Caco-2 (cell line): ENCODE results near the gene SSTR5. TPM values are rescaled to one million over a fixed set of nuclear protein-coding genes. Genes with fewer than 3 reads are reported as not detected.

Source experiments
- BruUV-seq: library from RNA; stranded (reverse); fragments of 400-500 nt; replicated peaks from 2 replicates; lab custom pipeline; 2021; lab: Mats Ljungman, UMichigan
- CTCF ChIA-PET: fragments of 300-600 bp; sonication (Branson Sonifier 250); formaldehyde crosslinking; loops from one replicate; lab custom pipeline; 2022; ENCODE audit warnings: antibody characterized with exemption; lab: Charles Lee
- POLR2A ChIA-PET: fragments of 300-600 bp; sonication (Branson Sonifier 250); formaldehyde crosslinking; loops from one replicate; lab custom pipeline; 2022; ENCODE audit warnings: antibody characterized with exemption; lab: Charles Lee
- DNase-seq, 2 experiments: peaks; one replicate each; pipeline versions ENCODE4 v3.0.0 to v3.0.0-alpha.2; 2020 to 2022
- H3K27me3 ChIP-seq: replicated peaks from 2 replicates; pipeline ENCODE4 v1.6.0; 2011; ENCODE audit warnings: low read length; ENCODE audit not compliant: control insufficient read depth, insufficient read depth
- H3K36me3 ChIP-seq: 2 replicates; pipeline ENCODE4 v1.5.1; 2011; ENCODE audit warnings: low read length; ENCODE audit not compliant: control insufficient read depth, insufficient read depth
- H3K4me1 ChIP-seq: fragments of 250-450 bp; sonication (Bioruptor Pico); 2 replicates; pipeline ENCODE4 v1.5.1; 2020; ENCODE audit warnings: mild to moderate bottlenecking
- H3K4me3 ChIP-seq: 2 replicates; pipeline ENCODE4 v1.5.1; 2011; ENCODE audit warnings: low read depth, mild to moderate bottlenecking, control low read depth, low read length
- H3K9me3 ChIP-seq: fragments of 250-450 bp; sonication (Bioruptor Pico); 2 replicates; pipeline ENCODE4 v1.5.1; 2020; ENCODE audit warnings: mild to moderate bottlenecking, moderate library complexity
- H3K27ac Mint-ChIP-seq: one replicate; pipeline ENCODE4 v1.8.0; 2022; ENCODE audit warnings: mixed read lengths; ENCODE audit not compliant: unreplicated experiment
- H3K27me3 Mint-ChIP-seq: one replicate; pipeline ENCODE4 v1.8.0; 2022; ENCODE audit warnings: mixed read lengths; ENCODE audit not compliant: insufficient read depth, unreplicated experiment
- H3K36me3 Mint-ChIP-seq: one replicate; pipeline ENCODE4 v1.8.0; 2022; ENCODE audit warnings: mild to moderate bottlenecking, mixed read lengths; ENCODE audit not compliant: insufficient read depth, unreplicated experiment
- H3K4me1 Mint-ChIP-seq: one replicate; pipeline ENCODE4 v1.8.0; 2022; ENCODE audit warnings: low read depth, mixed read lengths; ENCODE audit not compliant: unreplicated experiment
- H3K4me3 Mint-ChIP-seq: one replicate; pipeline ENCODE4 v1.8.0; 2022; ENCODE audit warnings: mild to moderate bottlenecking, moderate library complexity, mixed read lengths; ENCODE audit not compliant: unreplicated experiment
- H3K9me3 Mint-ChIP-seq: one replicate; pipeline ENCODE4 v1.8.0; 2022; ENCODE audit warnings: mixed read lengths; ENCODE audit not compliant: unreplicated experiment
- intact Hi-C: fragments of 100-400 bp; cut with micrococcal nuclease; formaldehyde crosslinking; loops from one replicate; pipeline ENCODE4 v1.10.0; 2022; ENCODE audit not compliant: unreplicated experiment
- total RNA-seq: library from RNA; stranded (reverse); gene quantifications from 2 replicates; pipeline ENCODE4 v1.2.3, GENCODE V29; 2022
- TF ChIP-seq, protein P1 (sequence below), 2 experiments: fragments of 200-600 bp in 1 of 2; IDR thresholded peaks; 1 replicate in 1 of 2; 2 replicates in 1 of 2; pipeline versions ENCODE4 v1.5.1 to v1.8.0; 2011 to 2022; ENCODE audit warnings: antibody characterized with exemption in 1 of 2, control low read depth in 1 of 2, inconsistent platforms in 1 of 2, low read depth in 1 of 2, low read length in 1 of 2, mild to moderate bottlenecking in 1 of 2, moderate library complexity in 1 of 2; ENCODE audit not compliant: insufficient read depth in 1 of 2, severe bottlenecking in 1 of 2, unreplicated experiment in 1 of 2

The SSTR5 gene
- total RNA-seq, 1 experiment from 2014 or later: 0.23 TPM

GRCh38 chr16:1030473-1030901 lies 42.1 kb upstream of the SSTR5 start:
- POLR2A ChIA-PET: interaction anchor here (0.6 kb wide), 1 partner anchor 9 kb away, joined by 5 read pairs; no protein-coding TSS in a partner anchor
- CTCF ChIA-PET: interaction anchor here (0.6 kb wide), 1 partner anchor 295 kb away, joined by 3 read pairs; no protein-coding TSS in a partner anchor

GRCh38 chr16:1031666-1032065 lies 40.9 kb upstream of the SSTR5 start:
- no peaks in the 10 kb centered on the region for H3K9me3 ChIP-seq
- no peaks in the 10 kb centered on the region for H3K27me3 ChIP-seq
- H3K36me3 ChIP-seq: no peaks in the 10 kb centered on the region
- Mint-ChIP-seq H3K4me3 (no peak overlapping the region), H3K27me3 (peaks cover 2% of the 10 kb centered on the region), H3K9me3 (no peaks in the 10 kb centered on the region), H3K4me1 (no peaks in the 10 kb centered on the region), H3K36me3 (no peaks in the 10 kb centered on the region), H3K27ac (no peak overlapping the region)
- TF ChIP-seq, protein P1, sequence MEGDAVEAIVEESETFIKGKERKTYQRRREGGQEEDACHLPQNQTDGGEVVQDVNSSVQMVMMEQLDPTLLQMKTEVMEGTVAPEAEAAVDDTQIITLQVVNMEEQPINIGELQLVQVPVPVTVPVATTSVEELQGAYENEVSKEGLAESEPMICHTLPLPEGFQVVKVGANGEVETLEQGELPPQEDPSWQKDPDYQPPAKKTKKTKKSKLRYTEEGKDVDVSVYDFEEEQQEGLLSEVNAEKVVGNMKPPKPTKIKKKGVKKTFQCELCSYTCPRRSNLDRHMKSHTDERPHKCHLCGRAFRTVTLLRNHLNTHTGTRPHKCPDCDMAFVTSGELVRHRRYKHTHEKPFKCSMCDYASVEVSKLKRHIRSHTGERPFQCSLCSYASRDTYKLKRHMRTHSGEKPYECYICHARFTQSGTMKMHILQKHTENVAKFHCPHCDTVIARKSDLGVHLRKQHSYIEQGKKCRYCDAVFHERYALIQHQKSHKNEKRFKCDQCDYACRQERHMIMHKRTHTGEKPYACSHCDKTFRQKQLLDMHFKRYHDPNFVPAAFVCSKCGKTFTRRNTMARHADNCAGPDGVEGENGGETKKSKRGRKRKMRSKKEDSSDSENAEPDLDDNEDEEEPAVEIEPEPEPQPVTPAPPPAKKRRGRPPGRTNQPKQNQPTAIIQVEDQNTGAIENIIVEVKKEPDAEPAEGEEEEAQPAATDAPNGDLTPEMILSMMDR (IDR thresholded peaks at IDR 0.05; ENCODE audit: insufficient read depth in 1 of 2, low read depth in 1 of 2, low read length in 1 of 2, severe bottlenecking in 1 of 2, unreplicated experiment in 1 of 2): no peak
- ChIA-PET CTCF (no interaction called here), POLR2A (no interaction called here)
- no peak overlapping the region for H3K4me3 ChIP-seq
- no peaks in the 10 kb centered on the region for H3K4me1 ChIP-seq
- DNase-seq: no peak
- intact Hi-C loops: no loop called here
- BruUV-seq: no TSS peak

More at GRCh38 chr16:1030473-1030901, 42.1 kb upstream of the SSTR5 start:
- no peaks in the 10 kb centered on the region for H3K9me3 ChIP-seq
- Mint-ChIP-seq H3K4me1 (no peaks in the 10 kb centered on the region), H3K9me3 (no peaks in the 10 kb centered on the region), H3K36me3 (no peaks in the 10 kb centered on the region), H3K4me3 (no peak overlapping the region), H3K27me3 (peaks cover 7% of the 10 kb centered on the region), H3K27ac (no peak overlapping the region)
- no peak overlapping the region for H3K4me3 ChIP-seq
- H3K27me3 ChIP-seq: no peaks in the 10 kb centered on the region
- H3K36me3 ChIP-seq: no peaks in the 10 kb centered on the region
- no peaks in the 10 kb centered on the region for H3K4me1 ChIP-seq
- TF ChIP-seq, protein P1 (IDR thresholded peaks at IDR 0.05; ENCODE audit: insufficient read depth in 1 of 2, low read depth in 1 of 2, low read length in 1 of 2, severe bottlenecking in 1 of 2, unreplicated experiment in 1 of 2): no peak
- no peak for DNase-seq
- no TSS peak for BruUV-seq
- intact Hi-C loops: no loop called here

GRCh38 chr16:1032607-1033006 lies 39.9 kb upstream of the SSTR5 start:
- DNase-seq: no peak
- no peaks in the 10 kb centered on the region for H3K4me1 Mint-ChIP-seq
- no peak overlapping the region for H3K4me3 Mint-ChIP-seq
- Histone ChIP-seq H3K36me3 (no peaks in the 10 kb centered on the region), H3K9me3 (no peaks in the 10 kb centered on the region), H3K4me1 (no peaks in the 10 kb centered on the region), H3K27me3 (no peaks in the 10 kb centered on the region), H3K4me3 (no peak overlapping the region)
- H3K9me3 Mint-ChIP-seq: no peaks in the 10 kb centered on the region
- no peaks in the 10 kb centered on the region for H3K27me3 Mint-ChIP-seq
- intact Hi-C loops: no loop called here
- H3K36me3 Mint-ChIP-seq: no peaks in the 10 kb centered on the region
- CTCF ChIA-PET: no interaction called here
- no peak overlapping the region for H3K27ac Mint-ChIP-seq
- no TSS peak for BruUV-seq
- POLR2A ChIA-PET: no interaction called here
- TF ChIP-seq, protein P1 (IDR thresholded peaks at IDR 0.05; ENCODE audit: insufficient read depth in 1 of 2, low read depth in 1 of 2, low read length in 1 of 2, severe bottlenecking in 1 of 2, unreplicated experiment in 1 of 2): no peak
